Astrocyte of the spinal cord (primary cell): Measurements from ENCODE around the gene SLC16A12.

Source experiments
- DNase-seq: peaks from one replicate; pipeline ENCODE4 v3.0.0; 2011; ENCODE audit warnings: low read depth, low spot score
- H3K4me3 ChIP-seq: 2 replicates; pipeline ENCODE4 v1.5.1; 2011; ENCODE audit warnings: low read depth, mild to moderate bottlenecking, low read length, moderate library complexity
- in situ Hi-C: cut with HindIII; loops from 2 replicates; pipeline ENCODE4 v1.10.0; 2017; ENCODE audit warnings: low sequenced_read_pairs
- TF ChIP-seq, protein P1 (sequence below): IDR thresholded peaks from 2 replicates; pipeline ENCODE4 v1.5.1; 2012; ENCODE audit warnings: low read depth, mild to moderate bottlenecking, low read length, inconsistent platforms

Gene SLC16A12

DNA sequence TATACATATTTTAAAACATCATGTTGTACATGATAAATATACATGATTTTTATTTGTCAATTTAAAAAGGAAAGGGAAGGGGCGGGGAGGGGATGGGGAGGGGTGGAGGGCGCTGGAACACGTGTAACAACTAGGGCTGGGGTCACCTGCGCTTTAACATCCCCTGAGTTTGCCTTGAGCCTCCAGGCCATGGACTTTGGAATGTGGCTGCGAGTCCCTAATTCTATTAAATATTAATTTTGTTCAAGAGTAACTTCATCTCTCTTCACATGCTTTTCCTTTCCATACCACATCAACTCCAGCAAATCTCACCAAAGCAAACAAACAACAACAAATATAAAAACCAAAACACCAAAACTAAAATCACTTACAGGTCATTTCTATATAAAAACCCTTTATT, 110.4 kb downstream of the SLC16A12 start:
- in situ Hi-C loops: no loop called here
- H3K4me3 ChIP-seq: no peak overlapping the region
- no peak for DNase-seq
- TF ChIP-seq, protein P1, sequence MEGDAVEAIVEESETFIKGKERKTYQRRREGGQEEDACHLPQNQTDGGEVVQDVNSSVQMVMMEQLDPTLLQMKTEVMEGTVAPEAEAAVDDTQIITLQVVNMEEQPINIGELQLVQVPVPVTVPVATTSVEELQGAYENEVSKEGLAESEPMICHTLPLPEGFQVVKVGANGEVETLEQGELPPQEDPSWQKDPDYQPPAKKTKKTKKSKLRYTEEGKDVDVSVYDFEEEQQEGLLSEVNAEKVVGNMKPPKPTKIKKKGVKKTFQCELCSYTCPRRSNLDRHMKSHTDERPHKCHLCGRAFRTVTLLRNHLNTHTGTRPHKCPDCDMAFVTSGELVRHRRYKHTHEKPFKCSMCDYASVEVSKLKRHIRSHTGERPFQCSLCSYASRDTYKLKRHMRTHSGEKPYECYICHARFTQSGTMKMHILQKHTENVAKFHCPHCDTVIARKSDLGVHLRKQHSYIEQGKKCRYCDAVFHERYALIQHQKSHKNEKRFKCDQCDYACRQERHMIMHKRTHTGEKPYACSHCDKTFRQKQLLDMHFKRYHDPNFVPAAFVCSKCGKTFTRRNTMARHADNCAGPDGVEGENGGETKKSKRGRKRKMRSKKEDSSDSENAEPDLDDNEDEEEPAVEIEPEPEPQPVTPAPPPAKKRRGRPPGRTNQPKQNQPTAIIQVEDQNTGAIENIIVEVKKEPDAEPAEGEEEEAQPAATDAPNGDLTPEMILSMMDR: no peak

DNA sequence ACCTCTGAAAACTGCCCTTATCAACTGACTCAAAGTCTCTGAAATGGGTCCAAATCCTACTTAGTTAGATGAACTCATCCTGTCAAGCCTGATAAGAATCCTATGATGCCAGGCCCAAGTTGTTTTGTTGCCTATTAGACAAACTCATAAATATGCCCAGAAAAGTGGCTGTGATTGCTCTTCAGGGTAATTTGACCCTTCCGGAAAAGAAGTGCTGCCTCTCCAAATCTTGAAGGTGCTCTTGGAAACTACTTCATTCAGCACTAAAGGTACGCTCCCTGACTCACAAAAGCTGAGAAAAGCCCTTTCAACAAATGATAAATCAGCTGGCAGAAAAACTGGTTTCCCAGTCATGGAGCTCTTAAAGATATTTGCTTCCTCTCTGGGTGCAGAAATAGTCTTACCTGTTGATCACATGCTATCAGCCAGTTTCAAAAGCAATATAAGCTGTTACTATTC, 114.3 kb downstream of the SLC16A12 start:
- in situ Hi-C loops: no loop called here

DNA sequence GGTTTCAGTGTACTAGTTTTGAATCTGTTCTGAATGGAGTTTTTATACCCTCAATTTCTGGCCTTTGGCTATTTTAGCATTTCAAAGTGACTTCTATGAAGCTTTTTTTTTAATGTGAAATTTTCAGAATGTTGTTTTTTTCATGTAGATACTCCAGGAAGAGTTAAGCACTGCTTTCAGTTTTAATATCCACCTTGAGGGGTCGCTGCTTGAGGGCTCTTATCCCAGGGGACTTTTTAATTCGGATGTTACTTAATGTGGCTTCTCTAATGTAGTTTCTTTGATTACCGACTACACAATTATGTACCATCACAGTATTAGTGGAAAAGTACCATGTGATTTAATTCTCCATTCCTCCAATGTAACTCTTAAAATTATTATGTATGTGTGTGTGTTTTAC, 115.8 kb downstream of the SLC16A12 start:
- TF ChIP-seq, protein P1: peak; percentile 62
- in situ Hi-C loops: no loop called here
- no peak overlapping the region for H3K4me3 ChIP-seq
- peak; percentile 33 for DNase-seq

More for the DNA sequence above, 114.3 kb downstream of the SLC16A12 start:
- TF ChIP-seq, protein P1: no peak
- DNase-seq: no peak
- no peak overlapping the region for H3K4me3 ChIP-seq

DNA sequence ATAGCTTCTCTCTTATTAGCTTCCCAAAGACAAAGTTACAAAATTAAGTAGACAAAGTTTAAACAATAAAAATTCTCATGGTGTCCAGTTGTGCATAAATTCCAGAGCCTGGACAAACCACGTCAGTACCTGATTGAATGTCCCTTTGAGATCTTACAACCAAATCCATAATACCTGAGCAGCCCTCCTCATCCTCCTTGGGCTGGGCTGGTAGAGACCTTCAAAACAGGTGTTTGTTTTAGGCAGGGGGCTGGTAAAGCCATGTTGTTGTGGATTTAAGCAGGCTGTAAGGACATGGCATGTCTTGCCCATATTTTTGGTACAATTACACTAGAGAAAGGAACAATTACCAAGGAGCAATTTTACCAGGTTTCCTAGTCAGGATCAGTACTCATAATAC, 118.9 kb downstream of the SLC16A12 start:
- TF ChIP-seq, protein P1: no peak
- DNase-seq: no peak
- no peak overlapping the region for H3K4me3 ChIP-seq
- in situ Hi-C loops: no loop called here

DNA sequence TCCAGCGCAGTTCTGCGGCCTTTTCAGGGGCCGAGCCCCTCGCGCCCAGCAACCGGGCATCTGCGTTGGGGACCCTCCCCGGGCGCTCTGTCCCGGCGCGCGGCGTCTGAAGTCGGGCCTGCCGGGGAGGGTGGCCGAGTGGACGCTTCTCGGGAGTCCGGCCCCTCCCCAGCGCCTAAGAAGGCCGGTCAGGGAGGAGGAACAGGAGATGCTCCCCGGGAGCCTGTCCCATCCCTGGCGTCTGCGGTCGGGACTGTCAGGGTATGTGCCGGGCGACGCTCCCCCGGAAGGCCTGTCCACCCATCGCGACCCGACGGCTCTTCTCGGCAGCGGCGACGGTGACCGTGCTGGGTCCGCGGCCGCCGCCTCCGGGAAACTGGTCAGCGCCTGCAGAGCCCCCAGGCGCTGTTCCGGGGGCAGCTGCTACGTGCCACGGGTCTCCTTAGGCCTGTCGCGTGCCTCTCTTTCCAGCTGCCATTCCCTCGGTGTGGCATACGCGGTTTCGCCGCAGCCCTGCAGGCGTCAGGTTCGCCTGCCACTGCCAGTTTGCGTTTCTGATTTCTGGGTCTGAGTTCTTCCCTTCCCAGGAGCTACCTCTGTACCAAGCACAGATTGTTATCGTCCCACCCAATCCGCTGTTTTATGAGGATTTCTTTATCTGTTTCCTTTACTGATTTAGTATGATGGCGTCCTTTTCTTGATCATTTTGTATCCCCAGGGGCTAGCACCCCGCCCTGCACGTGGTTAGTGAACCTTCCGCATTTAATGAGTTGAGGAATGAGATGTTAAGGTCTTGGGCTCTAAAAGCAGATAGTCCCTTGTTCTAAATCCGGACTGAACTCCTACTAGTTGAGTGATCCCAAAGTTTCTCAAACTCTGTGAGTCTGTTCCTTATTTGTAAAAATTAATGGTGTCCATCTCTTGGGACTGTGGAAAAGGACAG, 120.2 kb downstream of the SLC16A12 start:
- TF ChIP-seq, protein P1: no peak
- peak; percentile 43 for DNase-seq
- in situ Hi-C loops: no loop called here
- peak overlapping the region; percentile 71 for H3K4me3 ChIP-seq

DNA sequence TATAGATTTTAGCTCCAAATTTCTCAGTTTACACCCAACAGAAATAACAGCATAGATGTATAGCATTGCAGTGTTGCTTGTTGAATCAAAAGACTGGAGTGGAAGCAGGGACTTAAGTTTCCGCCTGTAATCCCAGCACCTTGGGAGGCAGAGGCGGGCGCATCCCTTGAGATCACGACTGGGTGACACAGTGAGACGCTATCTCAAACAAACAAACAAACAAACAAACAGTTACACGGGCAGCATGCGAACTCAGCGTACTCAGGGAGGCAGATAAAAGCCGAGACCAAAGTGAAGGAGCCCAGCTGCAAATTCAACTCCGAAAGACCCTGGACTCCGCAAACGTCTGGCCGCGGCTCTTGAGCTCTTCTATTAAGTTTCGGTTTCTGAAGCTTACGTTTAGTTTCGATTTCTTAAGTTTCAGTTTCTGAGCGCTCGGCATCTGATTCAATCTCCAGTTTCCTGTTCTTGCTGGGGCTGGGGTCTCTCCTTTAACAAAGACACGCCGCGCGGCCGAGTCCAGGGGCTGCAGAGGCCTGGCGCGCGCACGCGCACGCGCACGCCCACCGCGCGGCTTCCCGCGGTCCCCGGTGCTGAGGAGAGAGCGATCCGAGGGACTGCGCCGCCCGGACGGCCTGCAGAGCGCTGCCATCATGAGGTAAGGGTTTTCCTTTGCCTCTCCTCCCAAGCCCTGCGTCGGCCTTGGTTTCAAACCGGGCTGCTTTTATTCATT, 121.1 kb downstream of the SLC16A12 start, which contains the start of gene IFIT5:
Gene IFIT5, plus strand, starts transcription at position 423 of the 733 bp plus-strand sequence. Its CDS starts 231 bp downstream, at position 654.
- TF ChIP-seq, protein P1: no peak
- peak; percentile 80 for DNase-seq
- in situ Hi-C loops: no loop called here
- H3K4me3 ChIP-seq: peak within 1 kb of the TSS; percentile 71
